CD4-positive, alpha-beta T cell treated with Interferon alpha-2 for 1 hour (primary cell): Measurements from ENCODE around the gene FAM193B.
A peak's percentile ranks its signal among the peaks of the same experiment; 100 is the strongest.
"Not testable (repeated sequence)": the region's sequence is repeated elsewhere in the genome, so short reads cannot be mapped to it uniquely, and the experiment has no call there.

Experiments
- DNase-seq, 2 donors: peaks; one replicate each; pipeline ENCODE4 v3.0.0-alpha.2; 2020 to 2022

Gene FAM193B

GRCh38 chr5:177497292-177498012, 56.9 kb downstream of the FAM193B start, which contains the start of gene PDLIM7:
TSS of gene PDLIM7 (minus strand) at chr5:177497604. CDS start at chr5:177496512, 1,092 bp downstream.
- peak; percentile 94 to 96 for DNase-seq

GRCh38 chr5:177496727-177497291, 57.6 kb downstream of the FAM193B start:
- no peak for DNase-seq

GRCh38 chr5:177496070-177496726, 58.2 kb downstream of the FAM193B start:
- DNase-seq: no peak

GRCh38 chr5:177495243-177496060, 58.9 kb downstream of the FAM193B start:
- no peak for DNase-seq

GRCh38 chr5:177494346-177495195, 59.8 kb downstream of the FAM193B start:
- peak in 1 of 2 donors; percentile 65 for DNase-seq

GRCh38 chr5:177493795-177494345, 60.5 kb downstream of the FAM193B start:
- DNase-seq: no peak

- DNase-seq: no peak
Observed at GRCh38 chr5:177492841-177493240, 61.5 kb downstream of the FAM193B start.

- DNase-seq: no peak
Observed at GRCh38 chr5:177491983-177492746, 62.2 kb downstream of the FAM193B start.

GRCh38 chr5:177491429-177491945, 62.9 kb downstream of the FAM193B start:
- no peak for DNase-seq

- DNase-seq: no peak
Observed at GRCh38 chr5:177490992-177491391, 63.4 kb downstream of the FAM193B start.

GRCh38 chr5:177490311-177490991, 63.9 kb downstream of the FAM193B start:
- no peak for DNase-seq

GRCh38 chr5:177489119-177489716, 65.1 kb downstream of the FAM193B start:
- no peak for DNase-seq

- no peak for DNase-seq
Observed at GRCh38 chr5:177487975-177488374, 66.4 kb downstream of the FAM193B start.

GRCh38 chr5:177487144-177487543, 67.2 kb downstream of the FAM193B start:
- DNase-seq: no peak

- no peak for DNase-seq
Observed at GRCh38 chr5:177486256-177486655, 68.1 kb downstream of the FAM193B start.

- DNase-seq: not testable (repeated sequence)
Observed at GRCh38 chr5:177485753-177486152, 68.6 kb downstream of the FAM193B start.

- DNase-seq: no peak
Observed at GRCh38 chr5:177484902-177485549, 69.3 kb downstream of the FAM193B start.

- DNase-seq: no peak
Observed at GRCh38 chr5:177483994-177484901, 70.1 kb downstream of the FAM193B start.
